HuH-7 (cell line): Measurements from ENCODE around the gene SPTBN1.

Source experiments
- DNase-seq: peaks from one replicate; pipeline ENCODE4 v3.0.0; 2011; ENCODE audit warnings: low spot score

The SPTBN1 gene

GRCh38 chr2:54555318-54555837 is 99.3 kb downstream of the SPTBN1 start:
- no peak for DNase-seq

GRCh38 chr2:54556621-54557121 is 100.5 kb downstream of the SPTBN1 start:
- DNase-seq, result no peak

- no peak for DNase-seq
Measured at GRCh38 chr2:54557211-54557600, 101.1 kb downstream of the SPTBN1 start.

- DNase-seq, result peak; percentile 72
Measured at GRCh38 chr2:54557601-54558187, 101.6 kb downstream of the SPTBN1 start.

GRCh38 chr2:54558188-54559005 is 102.3 kb downstream of the SPTBN1 start:
- peak; percentile 63 for DNase-seq

- no peak for DNase-seq
Measured at GRCh38 chr2:54559006-54559445, 102.9 kb downstream of the SPTBN1 start.

GRCh38 chr2:54559593-54560145 is 103.5 kb downstream of the SPTBN1 start:
- peak; percentile 48 for DNase-seq

- peak; percentile 58 for DNase-seq
Measured at GRCh38 chr2:54560146-54560881, 104.2 kb downstream of the SPTBN1 start.

GRCh38 chr2:54561010-54561409 is 104.9 kb downstream of the SPTBN1 start:
- DNase-seq, result no peak

GRCh38 chr2:54564439-54564838 is 108.3 kb downstream of the SPTBN1 start:
- no peak for DNase-seq

GRCh38 chr2:54565551-54565950 is 109.4 kb downstream of the SPTBN1 start:
- DNase-seq, result no peak

- DNase-seq, result no peak
Measured at GRCh38 chr2:54566896-54567295, 110.8 kb downstream of the SPTBN1 start.

GRCh38 chr2:54568876-54569321 is 112.8 kb downstream of the SPTBN1 start:
- no peak for DNase-seq

GRCh38 chr2:54569745-54570301 is 113.7 kb downstream of the SPTBN1 start:
- no peak for DNase-seq

GRCh38 chr2:54570321-54570855 is 114.3 kb downstream of the SPTBN1 start:
- DNase-seq, result no peak

- DNase-seq, result no peak
Measured at GRCh38 chr2:54570925-54571694, 115.0 kb downstream of the SPTBN1 start.

- DNase-seq, result no peak
Measured at GRCh38 chr2:54572262-54572635, 116.1 kb downstream of the SPTBN1 start.

GRCh38 chr2:54572636-54573536 is 116.8 kb downstream of the SPTBN1 start:
- no peak for DNase-seq

GRCh38 chr2:54573537-54573919 is 117.4 kb downstream of the SPTBN1 start:
- no peak for DNase-seq
